Rectal smooth muscle tissue (tissue), 1 donor: Measurements from ENCODE around the gene STXBP2.

Source experiments
- H3K27ac ChIP-seq: one replicate; pipeline ENCODE4 v1.7.0; 2013; ENCODE audit warnings: low read depth, low read length, inconsistent platforms
- H3K27me3 ChIP-seq: one replicate; pipeline ENCODE4 v1.7.0; 2013; ENCODE audit warnings: low read length; ENCODE audit not compliant: control insufficient read depth, insufficient read depth
- H3K36me3 ChIP-seq: one replicate; pipeline ENCODE4 v1.7.0; 2013; ENCODE audit warnings: low read length; ENCODE audit not compliant: control insufficient read depth, insufficient read depth
- H3K4me1 ChIP-seq: one replicate; pipeline ENCODE4 v1.7.0; 2013; ENCODE audit warnings: low read length; ENCODE audit not compliant: control insufficient read depth, insufficient read depth
- H3K4me3 ChIP-seq: one replicate; pipeline ENCODE4 v1.7.0; 2013; ENCODE audit warnings: low read length
- H3K9ac ChIP-seq: one replicate; pipeline ENCODE4 v1.7.0; 2013; ENCODE audit warnings: low read length

The STXBP2 gene

DNA sequence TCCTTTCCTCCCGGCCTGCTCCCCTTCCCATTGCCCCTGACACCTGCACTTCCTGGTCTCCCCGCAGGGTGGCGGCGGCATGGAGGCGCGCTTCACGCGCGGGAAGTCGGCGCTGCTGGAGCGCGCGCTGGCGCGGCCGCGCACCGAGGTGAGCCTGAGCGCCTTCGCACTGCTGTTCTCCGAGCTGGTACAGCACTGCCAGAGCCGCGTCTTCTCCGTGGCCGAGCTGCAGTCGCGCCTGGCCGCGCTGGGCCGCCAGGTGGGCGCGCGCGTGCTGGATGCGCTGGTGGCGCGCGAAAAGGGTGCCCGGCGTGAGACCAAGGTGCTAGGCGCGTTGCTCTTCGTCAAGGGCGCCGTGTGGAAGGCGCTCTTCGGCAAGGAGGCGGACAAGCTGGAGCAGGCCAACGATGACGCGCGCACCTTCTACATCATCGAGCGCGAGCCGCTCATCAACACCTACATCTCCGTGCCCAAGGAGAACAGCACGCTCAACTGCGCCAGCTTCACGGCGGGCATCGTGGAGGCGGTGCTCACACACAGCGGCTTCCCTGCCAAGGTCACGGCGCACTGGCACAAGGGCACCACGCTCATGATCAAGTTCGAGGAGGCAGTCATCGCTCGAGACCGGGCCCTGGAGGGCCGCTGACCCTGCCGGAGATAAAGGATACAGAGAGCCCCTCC, 45.4 kb downstream of the STXBP2 start:
- peaks cover 2% of the 10 kb centered on the region for H3K4me1 ChIP-seq
- H3K4me3 ChIP-seq = peak overlapping the region; percentile 93
- H3K9ac ChIP-seq = no peak overlapping the region
- H3K27me3 ChIP-seq = no peaks in the 10 kb centered on the region
- H3K27ac ChIP-seq = no peak overlapping the region
- peaks cover 8% of the 10 kb centered on the region for H3K36me3 ChIP-seq

DNA sequence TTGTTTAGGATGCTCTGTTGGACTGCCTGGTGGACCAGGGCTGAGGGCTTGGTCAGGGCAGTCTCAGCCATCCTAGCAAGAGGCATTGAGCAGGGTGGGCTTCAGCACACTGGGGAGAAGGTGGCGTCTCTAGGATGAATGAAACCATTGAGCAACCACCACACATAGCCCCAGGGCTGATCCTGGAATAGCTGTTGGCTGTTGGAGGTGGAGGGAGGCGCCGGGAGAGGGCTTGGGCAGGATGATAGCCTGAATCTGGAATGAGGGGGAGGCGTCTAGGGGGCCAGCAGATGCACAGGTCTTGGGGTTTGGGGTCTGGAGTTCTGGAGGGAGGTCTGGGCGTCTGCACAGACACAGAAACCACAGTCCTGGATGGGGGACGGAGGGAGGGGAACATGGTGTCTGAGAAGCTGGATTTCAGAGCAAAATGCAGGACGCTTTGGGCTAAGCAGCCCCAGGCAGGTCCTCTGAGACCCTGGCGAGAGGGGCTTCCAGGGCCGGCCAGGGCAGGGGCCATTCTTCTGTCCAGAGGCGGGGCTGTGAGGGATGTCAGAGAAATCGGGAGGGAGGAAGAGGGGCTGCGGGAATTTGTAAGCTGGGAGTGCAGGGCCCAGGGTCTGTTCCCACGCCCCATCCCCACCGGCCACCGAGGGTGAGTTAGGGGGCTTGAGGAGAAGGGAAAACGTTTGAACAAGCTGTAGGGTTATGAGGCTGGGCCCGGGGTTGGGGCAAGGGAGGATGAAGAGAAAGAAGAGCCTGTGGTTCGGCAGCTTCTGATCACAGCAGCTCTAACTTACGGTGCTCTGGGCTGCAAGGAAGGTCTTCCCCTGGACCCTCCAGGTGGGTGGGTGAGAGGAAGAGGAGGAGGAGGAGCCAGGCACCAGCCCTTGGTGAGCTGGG, 48.9 kb downstream of the STXBP2 start:
- H3K27ac ChIP-seq = no peak overlapping the region
- no peaks in the 10 kb centered on the region for H3K27me3 ChIP-seq
- H3K9ac ChIP-seq = no peak overlapping the region
- H3K4me3 ChIP-seq = no peak overlapping the region
- H3K4me1 ChIP-seq = peaks cover 2% of the 10 kb centered on the region
- H3K36me3 ChIP-seq = peaks cover 8% of the 10 kb centered on the region

GRCh38 chr19:7687177-7687576, 50.3 kb downstream of the STXBP2 start:
- Histone ChIP-seq H3K4me1 (no peaks in the 10 kb centered on the region), H3K4me3 (no peak overlapping the region), H3K36me3 (peaks cover 5% of the 10 kb centered on the region), H3K27me3 (no peaks in the 10 kb centered on the region), H3K9ac (no peak overlapping the region), H3K27ac (no peak overlapping the region)

DNA sequence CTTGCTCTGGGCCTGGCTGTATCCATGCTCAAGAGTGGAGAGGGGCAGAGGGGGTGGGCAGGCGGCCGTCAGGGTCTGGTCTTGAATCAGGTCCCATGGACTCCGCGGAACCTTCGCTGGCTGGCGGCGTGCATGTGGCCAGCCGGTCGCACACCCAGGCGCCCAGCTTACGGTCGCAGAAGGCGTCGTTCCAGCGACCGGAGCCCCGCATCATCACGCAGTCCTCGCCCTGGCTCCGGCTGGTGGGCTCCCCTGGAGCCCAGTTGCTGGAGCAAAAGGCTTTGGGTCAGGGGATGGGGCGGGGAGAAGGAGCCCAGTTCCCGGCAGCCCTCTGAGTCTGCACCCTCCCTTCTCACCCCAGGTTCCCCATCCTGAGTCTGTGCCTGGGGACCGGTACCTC, 52.3 kb downstream of the STXBP2 start:
- Histone ChIP-seq H3K36me3 (no peaks in the 10 kb centered on the region), H3K4me1 (no peaks in the 10 kb centered on the region), H3K27ac (no peak overlapping the region), H3K27me3 (no peaks in the 10 kb centered on the region), H3K9ac (no peak overlapping the region), H3K4me3 (no peak overlapping the region)

DNA sequence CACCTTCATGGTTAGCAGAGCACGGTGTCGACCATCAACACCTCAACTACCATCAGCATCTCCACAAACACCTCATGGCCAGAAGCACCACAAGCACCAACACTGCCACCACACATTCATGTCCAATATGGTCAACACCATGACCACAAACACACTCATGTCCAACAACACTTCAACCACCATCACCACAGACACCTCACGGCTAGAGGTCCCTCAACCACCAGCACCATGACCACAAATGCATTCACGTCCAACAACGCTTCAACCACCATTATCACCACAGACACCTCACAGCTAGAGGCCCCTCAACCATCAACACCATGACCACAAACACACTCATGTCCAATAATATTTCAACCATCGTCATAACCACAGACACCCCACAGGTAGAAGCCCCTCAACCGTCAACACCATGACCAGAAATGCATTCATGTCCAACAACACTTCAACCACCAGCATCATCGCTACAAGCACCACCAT, 53.9 kb downstream of the STXBP2 start:
- no peaks in the 10 kb centered on the region for H3K27me3 ChIP-seq
- no peak overlapping the region for H3K27ac ChIP-seq
- no peak overlapping the region for H3K9ac ChIP-seq
- H3K4me1 ChIP-seq = no peaks in the 10 kb centered on the region
- H3K4me3 ChIP-seq = no peak overlapping the region
- no peaks in the 10 kb centered on the region for H3K36me3 ChIP-seq

- Histone ChIP-seq H3K4me3 (no peak overlapping the region), H3K27me3 (no peaks in the 10 kb centered on the region)
These were observed 54.6 kb downstream of the STXBP2 start for GRCh38 chr19:7691497-7691896.

GRCh38 chr19:7692417-7693088, 55.6 kb downstream of the STXBP2 start:
- H3K27me3 ChIP-seq = peaks cover under 1% of the 10 kb centered on the region

More at GRCh38 chr19:7691497-7691896, 54.6 kb downstream of the STXBP2 start:
- no peak overlapping the region for H3K27ac ChIP-seq
- H3K9ac ChIP-seq = no peak overlapping the region
- no peaks in the 10 kb centered on the region for H3K4me1 ChIP-seq
- no peaks in the 10 kb centered on the region for H3K36me3 ChIP-seq

GRCh38 chr19:7694499-7694898, 57.6 kb downstream of the STXBP2 start:
- H3K9ac ChIP-seq = no peak overlapping the region
- no peaks in the 10 kb centered on the region for H3K4me1 ChIP-seq
- peaks cover 6% of the 10 kb centered on the region for H3K27me3 ChIP-seq
- H3K4me3 ChIP-seq = no peak overlapping the region
- no peaks in the 10 kb centered on the region for H3K36me3 ChIP-seq
- H3K27ac ChIP-seq = no peak overlapping the region

More at GRCh38 chr19:7692417-7693088, 55.6 kb downstream of the STXBP2 start:
- no peak overlapping the region for H3K27ac ChIP-seq
- H3K4me1 ChIP-seq = no peaks in the 10 kb centered on the region
- no peak overlapping the region for H3K4me3 ChIP-seq
- H3K9ac ChIP-seq = no peak overlapping the region
- no peaks in the 10 kb centered on the region for H3K36me3 ChIP-seq
